Middle frontal gyrus (tissue), 1 donor: ENCODE measurements around the gene MAGEB4.

Experiments used
- DNase-seq: peaks from one replicate; pipeline ENCODE4 v3.0.0-alpha.2; 2015; ENCODE audit warnings: low spot score; ENCODE audit errors: extremely low spot score

The MAGEB4 gene

DNA sequence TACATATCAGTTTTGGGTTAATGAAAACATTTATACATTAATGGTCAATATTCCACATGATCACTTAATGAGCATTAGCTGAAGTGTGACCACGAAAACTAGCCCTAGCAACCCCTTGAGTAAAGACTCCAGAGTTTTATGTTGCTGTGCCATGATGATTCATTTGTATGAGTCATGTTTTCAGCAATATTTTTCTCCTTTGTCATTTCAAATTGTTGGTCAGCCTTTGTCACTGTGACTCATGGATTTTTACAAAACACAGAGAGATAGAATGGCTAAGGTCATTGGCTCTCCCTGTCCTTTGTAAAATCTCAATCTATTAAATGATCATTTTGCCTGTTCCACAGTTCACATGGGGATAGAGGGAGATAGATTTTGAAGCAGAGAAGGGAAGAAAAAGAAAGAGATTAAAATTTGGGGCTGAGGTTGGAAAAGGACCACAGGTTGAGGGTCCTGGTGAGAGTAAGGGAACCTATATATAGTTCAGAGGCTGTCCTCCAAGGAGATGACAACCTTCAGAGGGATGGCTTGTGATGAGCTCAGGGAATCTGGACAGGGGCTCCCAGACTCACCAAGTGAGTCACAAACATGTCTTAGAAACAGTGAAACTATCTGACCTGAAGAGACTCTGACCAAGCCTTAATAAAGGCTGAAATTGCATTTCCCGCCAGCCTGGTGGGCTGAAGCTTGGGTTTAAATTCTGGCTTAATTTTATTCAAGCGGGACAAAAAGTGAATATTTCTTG lies 41.8 kb downstream of the MAGEB4 start:
- no peak for DNase-seq
